Stimulated activated CD8-positive, alpha-beta memory T cell treated with anti-CD3 and anti-CD28 coated beads, Interleukin-4, amount 100 ng/mL, for 48 hours (primary cell): ENCODE data around the gene POC1A.
"Not testable (repeated sequence)": the region's sequence is repeated elsewhere in the genome, so short reads cannot be mapped to it uniquely, and the experiment has no call there.

Experiments
- DNase-seq: peaks from one replicate; pipeline ENCODE4 v3.0.0-alpha.2; 2020

The POC1A gene

GRCh38 chr3:52044869-52045619 is 109.2 kb downstream of the POC1A start:
- no peak for DNase-seq

DNA sequence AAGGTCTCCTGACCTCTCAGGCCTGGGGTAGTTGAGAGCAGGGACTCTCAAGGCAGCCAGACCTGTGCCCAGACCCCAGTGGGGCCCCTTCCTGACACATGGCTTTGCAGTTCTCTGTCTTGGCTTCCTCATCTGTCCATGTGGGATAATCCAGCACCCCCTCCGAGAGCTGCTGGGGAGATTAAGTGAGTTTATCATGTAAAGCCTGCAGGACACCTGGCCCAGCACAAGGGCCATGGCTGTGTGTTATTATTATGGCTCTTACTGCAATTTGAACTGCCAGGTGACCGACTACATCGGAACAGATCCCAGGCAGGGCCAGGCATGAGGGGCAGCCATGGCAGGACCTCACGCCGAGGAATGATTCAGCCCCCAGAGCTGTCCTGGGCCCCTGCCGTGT is 110.5 kb downstream of the POC1A start:
- no peak for DNase-seq

DNA sequence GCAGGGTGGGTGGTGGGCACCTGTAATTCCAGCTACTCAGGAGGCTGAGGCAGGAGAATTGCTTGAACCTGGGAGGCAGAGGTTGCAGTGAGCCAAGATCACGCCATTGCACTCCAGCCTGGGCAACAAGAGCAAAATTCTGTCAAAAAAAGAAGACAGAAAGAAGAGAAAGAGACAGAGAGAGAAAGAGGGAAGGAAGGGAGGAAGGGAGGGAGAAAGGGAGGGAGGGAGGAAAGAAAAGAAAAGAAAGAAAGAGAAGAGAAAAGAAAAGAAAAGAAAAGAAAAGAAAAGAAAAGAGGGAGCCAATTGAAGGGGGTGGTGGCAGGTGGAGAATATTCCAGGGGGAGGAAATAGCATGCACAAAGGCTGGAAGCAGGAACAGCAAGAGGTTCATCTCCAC is 111.2 kb downstream of the POC1A start:
- DNase-seq: not testable (repeated sequence)

DNA sequence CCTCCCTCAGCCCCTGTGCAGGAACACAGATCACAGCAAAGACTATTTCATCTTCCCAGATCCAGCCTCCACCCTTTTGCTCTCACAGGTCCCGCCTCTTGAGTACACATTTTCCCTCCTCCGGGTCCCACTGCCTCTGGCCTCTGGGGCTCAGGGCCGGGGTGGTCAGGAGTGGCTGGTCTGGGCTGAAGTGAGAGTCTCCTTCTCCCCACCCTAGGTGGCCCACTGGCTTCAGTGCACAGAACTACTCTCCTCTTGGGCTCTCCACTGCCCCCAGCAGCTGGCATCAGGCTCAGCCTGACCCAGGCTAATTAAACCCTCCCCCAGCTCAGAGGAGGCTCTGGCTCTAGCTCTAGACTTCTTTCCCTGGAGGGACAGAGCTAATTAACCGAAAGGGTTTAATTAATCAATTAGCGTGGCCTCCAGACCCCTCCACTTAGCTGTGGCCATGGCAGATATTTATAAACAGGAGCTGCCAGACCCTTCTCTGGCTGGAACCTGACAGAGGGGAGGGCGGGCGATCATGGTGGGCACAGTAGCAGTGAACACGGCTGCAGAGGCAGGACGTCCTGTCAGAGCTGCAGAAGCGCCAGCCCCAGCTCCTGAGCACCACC is 113.0 kb downstream of the POC1A start:
- DNase-seq: no peak

GRCh38 chr3:52040600-52040999 is 113.6 kb downstream of the POC1A start:
- DNase-seq: no peak

- no peak for DNase-seq
Measured at GRCh38 chr3:52039846-52040245, 114.4 kb downstream of the POC1A start.

GRCh38 chr3:52039426-52039825 is 114.8 kb downstream of the POC1A start:
- DNase-seq: no peak

DNA sequence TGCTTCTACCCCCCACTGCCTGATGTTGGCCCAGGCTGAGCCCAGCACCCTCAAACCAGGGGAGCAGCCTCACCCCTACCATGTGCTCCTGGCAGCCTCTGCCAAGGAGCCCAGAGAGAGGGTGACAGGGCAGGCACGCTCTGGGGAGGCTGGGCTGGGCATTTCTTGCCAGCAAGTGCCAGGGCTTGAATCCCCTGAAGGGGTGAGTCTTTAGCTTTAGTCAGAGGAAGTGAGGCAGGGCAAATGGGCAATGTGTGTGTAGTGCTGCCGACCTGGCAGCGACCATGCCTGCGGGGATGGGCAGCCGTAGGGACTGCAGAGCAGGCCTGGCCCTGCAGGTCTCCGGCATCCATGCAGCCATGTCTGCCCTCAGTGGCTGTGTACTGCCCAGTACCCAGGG is 116.0 kb downstream of the POC1A start:
- no peak for DNase-seq

GRCh38 chr3:52037291-52037690 is 116.9 kb downstream of the POC1A start:
- DNase-seq: no peak

DNA sequence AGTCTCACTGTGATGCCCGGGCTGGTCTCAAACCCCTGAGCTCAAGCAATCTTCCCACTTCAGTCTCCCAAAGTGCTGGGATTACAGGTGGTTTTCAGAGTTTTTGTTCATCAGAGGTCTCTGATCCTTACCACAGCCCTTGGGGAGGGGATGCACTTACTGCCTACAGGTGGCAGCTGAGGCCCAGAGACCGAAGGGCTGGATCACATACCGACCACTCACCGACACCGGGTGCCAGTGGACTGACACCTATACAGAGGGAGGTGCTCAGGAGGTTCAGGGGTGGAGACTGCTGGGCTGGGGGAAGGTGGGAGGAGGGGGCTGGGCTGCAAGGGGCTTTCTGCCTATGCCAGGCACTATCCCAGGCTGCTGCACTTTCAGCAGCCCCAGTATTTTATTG is 117.4 kb downstream of the POC1A start:
- DNase-seq: no peak

- no peak for DNase-seq
Measured at GRCh38 chr3:52036222-52036694, 118.0 kb downstream of the POC1A start.

DNA sequence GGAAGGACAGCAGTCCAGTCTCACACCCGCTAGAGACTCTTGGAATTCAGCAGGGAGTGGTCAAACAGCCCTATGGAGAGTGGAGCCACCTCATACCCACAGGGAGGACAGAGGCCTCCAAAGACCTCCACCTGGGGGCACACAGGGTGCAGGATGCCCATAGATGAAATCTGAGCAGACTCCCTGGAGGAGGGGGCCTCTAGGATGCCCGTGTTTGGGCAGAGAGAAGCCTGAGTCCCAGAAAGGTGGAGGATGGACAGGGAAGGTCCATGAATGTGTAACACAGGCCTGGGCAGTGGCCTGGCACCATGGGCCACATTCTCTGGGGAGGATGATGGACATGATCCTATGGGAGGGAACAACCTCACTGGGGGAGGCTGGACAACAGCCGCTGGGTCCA is 119.6 kb downstream of the POC1A start:
- DNase-seq: no peak

GRCh38 chr3:52034212-52034611 is 120.0 kb downstream of the POC1A start:
- DNase-seq: no peak

DNA sequence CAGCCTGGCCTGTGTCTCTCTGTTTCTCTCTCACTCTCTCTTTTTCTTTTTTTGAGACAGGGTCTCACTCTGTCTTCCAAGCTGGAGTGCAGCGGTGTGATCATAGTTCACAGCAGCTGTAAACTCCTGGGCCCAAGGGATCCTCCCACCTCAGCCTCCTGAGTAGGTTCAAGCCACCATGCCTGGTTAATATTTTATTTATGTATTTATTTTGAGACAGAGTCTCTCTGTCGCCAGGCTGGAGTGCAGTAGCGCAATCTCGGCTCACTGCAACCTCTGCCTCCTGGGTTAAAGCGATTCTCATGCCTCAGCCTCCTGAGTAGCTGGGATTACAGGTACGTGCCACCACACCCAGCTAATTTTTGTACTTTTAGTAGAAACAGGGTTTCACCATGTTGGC is 120.5 kb downstream of the POC1A start:
- DNase-seq: not testable (repeated sequence)

- DNase-seq: no peak
Measured at GRCh38 chr3:52032702-52033408, 121.4 kb downstream of the POC1A start.

- no peak for DNase-seq
Measured at GRCh38 chr3:52031896-52032295, 122.3 kb downstream of the POC1A start.

- DNase-seq: no peak
Measured at GRCh38 chr3:52030714-52031310, 123.4 kb downstream of the POC1A start.

DNA sequence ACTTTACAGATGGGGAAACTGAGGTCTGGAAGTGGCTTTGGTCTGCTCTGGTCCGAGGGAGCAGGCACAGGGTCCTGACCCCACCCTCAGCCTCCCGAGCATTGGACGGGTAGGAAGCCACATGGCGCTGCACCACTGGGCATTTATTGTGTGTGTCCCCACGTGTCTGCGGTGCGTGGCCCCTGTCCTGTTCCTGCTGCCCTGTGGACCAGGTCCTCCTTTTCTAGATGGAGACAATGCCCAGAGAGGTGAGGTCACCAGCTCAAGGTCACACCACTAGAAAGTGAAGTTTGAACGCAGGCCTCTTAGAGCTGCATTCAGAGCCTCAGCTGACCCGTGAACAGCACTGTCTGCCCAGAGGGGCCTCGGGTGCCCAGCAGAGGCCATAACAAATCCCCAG is 124.7 kb downstream of the POC1A start:
- no peak for DNase-seq

DNA sequence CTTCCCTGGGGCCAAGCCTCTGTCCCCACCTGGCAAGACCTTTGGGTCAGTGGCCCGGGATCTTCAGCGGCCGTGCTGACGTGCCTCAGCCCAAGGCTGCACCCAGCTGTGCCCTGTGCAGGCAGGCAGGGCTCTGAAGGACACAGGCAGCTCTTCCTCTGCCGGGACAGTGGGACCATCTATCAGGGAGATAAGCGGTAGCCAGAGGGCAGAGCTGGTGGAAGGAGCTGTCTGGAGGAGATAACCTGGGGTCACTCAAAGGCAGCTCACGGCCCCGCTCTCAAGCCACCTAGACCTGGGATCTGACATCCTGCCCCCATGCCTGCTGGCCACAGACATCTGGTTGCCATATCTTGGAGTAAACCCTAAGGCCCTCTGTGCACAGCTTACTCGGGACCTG is 125.2 kb downstream of the POC1A start:
- no peak for DNase-seq

DNA sequence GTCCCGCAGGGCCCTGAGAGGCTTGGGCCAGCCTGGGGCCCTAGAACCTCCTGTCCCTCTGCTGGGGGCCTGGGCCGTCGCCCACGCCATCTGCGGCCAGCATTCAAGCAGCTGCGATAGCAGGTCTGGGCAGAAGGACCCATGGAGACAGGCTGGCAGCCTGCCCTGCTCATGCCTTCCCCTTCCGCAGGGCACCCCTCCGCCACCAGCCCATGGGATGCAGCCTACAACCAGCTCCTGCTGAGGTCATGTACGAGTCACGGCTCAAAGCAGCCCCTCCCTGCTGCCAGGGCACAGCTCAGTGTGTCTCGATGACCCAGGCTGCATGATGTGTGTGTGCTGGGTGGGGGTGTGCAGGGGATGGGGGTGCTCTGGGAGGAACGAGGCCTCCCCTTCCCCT is 125.7 kb downstream of the POC1A start:
- no peak for DNase-seq

DNA sequence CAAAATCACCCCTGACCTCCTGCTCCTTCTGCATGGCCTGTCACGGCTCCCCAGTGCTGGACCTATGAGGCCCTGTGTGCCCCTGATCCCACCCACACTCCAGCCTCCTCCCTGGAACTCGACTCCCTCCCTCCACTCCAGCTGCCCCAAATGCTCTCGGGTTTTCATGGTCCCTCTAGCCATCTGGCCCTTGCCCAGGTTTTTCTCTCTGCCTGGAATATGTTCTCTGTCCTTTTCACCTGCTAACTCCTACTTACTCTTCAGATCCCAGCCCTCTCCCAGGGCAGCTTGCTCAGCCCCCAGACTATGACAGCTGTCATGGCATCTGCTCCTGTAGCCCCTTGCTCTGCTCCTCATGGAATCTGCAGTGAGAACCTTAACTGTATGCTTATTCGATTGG is 128.2 kb downstream of the POC1A start:
- DNase-seq: no peak

- DNase-seq: no peak
Measured at GRCh38 chr3:52025453-52025852, 128.8 kb downstream of the POC1A start.
